Esophagus muscularis mucosa (tissue), 3 donors: Measurements from ENCODE around the gene TMEM237.

Experiments used
- POLR2A ChIP-seq: fragments of 450-650 bp; IDR thresholded peaks from one replicate; pipeline ENCODE4 v1.6.1; 2017; ENCODE audit warnings: antibody characterized with exemption, moderate library complexity, mild to moderate bottlenecking, low read depth
- POLR2AphosphoS5 ChIP-seq, 2 donors: sonication (generic); formaldehyde crosslinking; IDR thresholded peaks; one replicate each; pipeline ENCODE4 v1.6.1; 2017; ENCODE audit warnings: antibody characterized with exemption in 2 of 2
- TF ChIP-seq, protein P1 (sequence below), 3 experiments: fragments of 200-600 bp in 2 of 3; fragments of 450-650 bp in 1 of 3; sonication (generic) in 2 of 3; IDR thresholded peaks; one replicate each; pipeline ENCODE4 v1.5.1; 2017 to 2019; ENCODE audit warnings: antibody characterized with exemption in 3 of 3, mild to moderate bottlenecking in 2 of 3, moderate library complexity in 1 of 3

DNA sequence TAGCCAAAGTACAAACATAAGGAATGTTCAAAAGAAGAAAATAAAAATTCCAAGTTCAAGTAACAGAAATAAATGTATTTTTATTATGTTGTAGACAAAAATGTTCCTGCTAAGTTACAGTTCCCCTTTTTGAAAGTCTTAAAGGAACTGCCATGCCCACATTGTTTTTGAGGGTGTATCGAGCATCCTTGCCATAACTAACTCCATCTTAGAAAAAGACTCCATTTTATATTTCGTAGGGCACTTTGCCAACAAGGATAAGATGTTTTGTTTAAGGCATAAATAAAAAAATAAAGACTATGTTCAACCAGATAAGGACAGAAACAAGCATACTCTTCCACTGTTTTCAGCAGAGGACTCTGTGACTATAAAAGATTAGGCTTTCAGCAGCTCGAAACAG lies 67.3 kb downstream of the TMEM237 start:
- TF ChIP-seq, protein P1, sequence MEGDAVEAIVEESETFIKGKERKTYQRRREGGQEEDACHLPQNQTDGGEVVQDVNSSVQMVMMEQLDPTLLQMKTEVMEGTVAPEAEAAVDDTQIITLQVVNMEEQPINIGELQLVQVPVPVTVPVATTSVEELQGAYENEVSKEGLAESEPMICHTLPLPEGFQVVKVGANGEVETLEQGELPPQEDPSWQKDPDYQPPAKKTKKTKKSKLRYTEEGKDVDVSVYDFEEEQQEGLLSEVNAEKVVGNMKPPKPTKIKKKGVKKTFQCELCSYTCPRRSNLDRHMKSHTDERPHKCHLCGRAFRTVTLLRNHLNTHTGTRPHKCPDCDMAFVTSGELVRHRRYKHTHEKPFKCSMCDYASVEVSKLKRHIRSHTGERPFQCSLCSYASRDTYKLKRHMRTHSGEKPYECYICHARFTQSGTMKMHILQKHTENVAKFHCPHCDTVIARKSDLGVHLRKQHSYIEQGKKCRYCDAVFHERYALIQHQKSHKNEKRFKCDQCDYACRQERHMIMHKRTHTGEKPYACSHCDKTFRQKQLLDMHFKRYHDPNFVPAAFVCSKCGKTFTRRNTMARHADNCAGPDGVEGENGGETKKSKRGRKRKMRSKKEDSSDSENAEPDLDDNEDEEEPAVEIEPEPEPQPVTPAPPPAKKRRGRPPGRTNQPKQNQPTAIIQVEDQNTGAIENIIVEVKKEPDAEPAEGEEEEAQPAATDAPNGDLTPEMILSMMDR (IDR thresholded peaks at IDR 0.05): no peak
- TF ChIP-seq POLR2AphosphoS5 (IDR thresholded peaks at IDR 0.05): no peak
- no peak for TF ChIP-seq POLR2A
